OCI-LY7 (cell line): Measurements from ENCODE around the gene LYAR. TPM values are rescaled to one million over a fixed set of nuclear protein-coding genes. Genes with fewer than 3 reads are reported as not detected.
A peak's percentile ranks its signal among the peaks of the same experiment; 100 is the strongest.

ENCODE experiments used
- BruUV-seq: library from RNA; stranded (reverse); fragments of 400-500 nt; replicated peaks from 2 replicates; lab custom pipeline; 2021; lab: Mats Ljungman, UMichigan
- CTCF ChIA-PET: fragments of 300-600 bp; sonication (Branson Sonifier 250); formaldehyde crosslinking; loops from one replicate; lab custom pipeline; 2022; ENCODE audit warnings: antibody characterized with exemption; ENCODE audit not compliant: unreplicated experiment; lab: Charles Lee
- POLR2A ChIA-PET: fragments of 300-600 bp; sonication (Branson Sonifier 250); formaldehyde crosslinking; loops from one replicate; lab custom pipeline; 2022; ENCODE audit warnings: antibody characterized with exemption; lab: Charles Lee
- DNase-seq: peaks from one replicate; pipeline ENCODE4 v3.0.0-alpha.2; 2015; ENCODE audit warnings: low spot score
- H2AFZ ChIP-seq: fragments of 200-600 bp; sonication (generic), shearing (Covaris generic); 2 replicates; pipeline ENCODE4 v1.6.1; 2014; ENCODE audit warnings: mild to moderate bottlenecking, antibody characterized with exemption, low read length, moderate library complexity
- H3K27ac ChIP-seq: fragments of 200-600 bp; sonication (generic); 2 replicates; pipeline ENCODE4 v1.5.1; 2014; ENCODE audit warnings: mixed run types, low read depth, mild to moderate bottlenecking, moderate library complexity, low read length, inconsistent platforms; ENCODE audit not compliant: poor library complexity, severe bottlenecking
- H3K36me3 ChIP-seq: fragments of 200-600 bp; sonication (generic); 2 replicates; pipeline ENCODE4 v1.6.1; 2014; ENCODE audit warnings: mild to moderate bottlenecking, antibody characterized with exemption, low read length, moderate library complexity, mixed read lengths; ENCODE audit not compliant: insufficient read depth
- H3K4me1 ChIP-seq: fragments of 200-600 bp; sonication (generic); 2 replicates; pipeline ENCODE4 v1.5.1; 2014; ENCODE audit warnings: mild to moderate bottlenecking, low read length; ENCODE audit not compliant: insufficient read depth, poor library complexity, severe bottlenecking
- H3K4me2 ChIP-seq: fragments of 200-600 bp; sonication (generic); 2 replicates; pipeline ENCODE4 v1.6.1; 2014; ENCODE audit warnings: mild to moderate bottlenecking, low read length
- H3K4me3 ChIP-seq: fragments of 200-600 bp; sonication (generic); 2 replicates; pipeline ENCODE4 v1.5.1; 2014; ENCODE audit warnings: mild to moderate bottlenecking, low read depth, low read length; ENCODE audit not compliant: poor library complexity, severe bottlenecking
- H3K79me2 ChIP-seq: fragments of 200-600 bp; sonication (generic); 2 replicates; pipeline ENCODE4 v1.6.1; 2016; ENCODE audit warnings: low read depth, mild to moderate bottlenecking, low read length, moderate library complexity, mixed read lengths; ENCODE audit not compliant: insufficient read depth
- H3K9me2 ChIP-seq: fragments of 200-600 bp; sonication (generic); 2 replicates; pipeline ENCODE4 v1.6.1; 2016; ENCODE audit warnings: mild to moderate bottlenecking, low read length, mixed read lengths; ENCODE audit not compliant: insufficient read depth
- H3K9me3 ChIP-seq: fragments of 200-600 bp; sonication (generic); 2 replicates; pipeline ENCODE4 v1.6.1; 2014; ENCODE audit warnings: mild to moderate bottlenecking, mixed run types, low read length, mixed read lengths
- H4K20me1 ChIP-seq: fragments of 200-600 bp; sonication (generic); 2 replicates; pipeline ENCODE4 v1.6.1; 2014; ENCODE audit warnings: mild to moderate bottlenecking, antibody characterized with exemption, low read length, moderate library complexity, mixed read lengths; ENCODE audit not compliant: insufficient read depth
- CTCF ChIP-seq: fragments of 200-600 bp; sonication (generic); conservative IDR thresholded peaks from 2 replicates; pipeline ENCODE4 v1.5.1; 2014; ENCODE audit warnings: mild to moderate bottlenecking, antibody characterized with exemption, low read length, moderate library complexity, mixed read lengths
- EZH2phosphoT487 ChIP-seq: fragments of 200-600 bp; sonication (generic); IDR thresholded peaks from 2 replicates; pipeline ENCODE4 v1.6.1; 2018; ENCODE audit warnings: low read depth, borderline replicate concordance, mild to moderate bottlenecking, mixed run types, antibody characterized with exemption, low read length, moderate library complexity, mixed read lengths
- intact Hi-C: fragments of 100-400 bp; cut with micrococcal nuclease; formaldehyde crosslinking; loops from one replicate; pipeline ENCODE4 v1.10.0; 2022; ENCODE audit not compliant: unreplicated experiment
- total RNA-seq, 2 experiments: library from RNA; depleted of rRNA in 1 of 2; stranded (reverse); fragments of >200 nt in 1 of 2; shearing (Covaris generic) in 1 of 2; gene quantifications; 2 replicates each; pipeline ENCODE4 v1.2.3, GENCODE V29; 2014 to 2022

The LYAR gene
- total RNA-seq, 2 experiments from 2014 or later = 58.5 to 58.8 TPM

- Histone ChIP-seq H2AFZ (peak overlapping the region; percentile 94), H3K36me3 (peaks cover 13% of the 10 kb centered on the region; the same call in 1 of the 2 replicates), H3K4me2 (peak overlapping the region; percentile 78), H3K27ac (no peak overlapping the region), H3K9me2 (no peaks in the 10 kb centered on the region), H4K20me1 (no peaks in the 10 kb centered on the region), H3K4me3 (peak overlapping the region; percentile 95), H3K4me1 (peaks cover 13% of the 10 kb centered on the region), H3K79me2 (peaks cover 7% of the 10 kb centered on the region; the same call in 1 of the 2 replicates), H3K9me3 (no peaks in the 10 kb centered on the region)
- BruUV-seq = no TSS peak
- no peak for DNase-seq
- ChIA-PET POLR2A (interaction anchor here (0.9 to 3.2 kb wide), 6 partner anchors 10 to 97 kb away, joined by 3 to 10 read pairs (median 4); no protein-coding TSS in a partner anchor), CTCF (interaction anchor here (0.9 to 1.3 kb wide), 2 partner anchors 11 to 90 kb away, joined by 3 read pairs; no protein-coding TSS in a partner anchor)
- TF ChIP-seq CTCF = no peak
- TF ChIP-seq EZH2phosphoT487 = no peak
- intact Hi-C loops = no loop called here
These were observed 41.1 kb downstream of the LYAR start for GRCh38 chr4:4248885-4249203.

- Histone ChIP-seq H4K20me1 (no peaks in the 10 kb centered on the region), H3K4me2 (peak within 1 kb of the TSS; percentile 78), H3K4me3 (peak within 1 kb of the TSS; percentile 95), H3K36me3 (peaks cover 19% of the 10 kb centered on the region; the same call in 1 of the 2 replicates), H3K4me1 (peaks cover 13% of the 10 kb centered on the region), H3K27ac (peak within 1 kb of the TSS; percentile 46), H3K9me2 (no peaks in the 10 kb centered on the region), H3K79me2 (peaks cover 7% of the 10 kb centered on the region; the same call in 1 of the 2 replicates), H2AFZ (peak within 1 kb of the TSS; percentile 94), H3K9me3 (no peaks in the 10 kb centered on the region)
- intact Hi-C loops = no loop called here
- TSS peak; percentile 99 for BruUV-seq
- ChIA-PET POLR2A (interaction anchor here (0.5 to 3.2 kb wide), 11 partner anchors 8 to 307 kb away, joined by 3 to 10 read pairs (median 4); no protein-coding TSS in a partner anchor), CTCF (interaction anchor here (0.7 to 1.3 kb wide), 2 partner anchors 11 to 163 kb away, joined by 3 read pairs; no protein-coding TSS in a partner anchor)
- TF ChIP-seq EZH2phosphoT487 (no peak), CTCF (peak; percentile 23; the same call in 1 of the 2 replicates)
- DNase-seq = peak; percentile 94
These were observed 41.7 kb downstream of the LYAR start, which contains the start of gene TMEM128 for GRCh38 chr4:4248029-4248884. TMEM128 (minus strand) TSS chr4:4248223; CDS start chr4:4248202, 21 bp downstream.
